Omental fat pad (tissue), 4 donors: ENCODE data around the gene ANKH. TPM values are rescaled to one million over a fixed set of nuclear protein-coding genes. Genes with fewer than 3 reads are reported as not detected.

Source experiments
- ATAC-seq: fragments of 150-250 bp; one replicate; pipeline ENCODE4 v1.9.1; 2016; ENCODE audit warnings: mild to moderate bottlenecking, moderate library complexity; ENCODE audit not compliant: low FRiP score
- DNase-seq: peaks from one replicate; pipeline ENCODE4 v3.0.0-alpha.2; 2019; ENCODE audit warnings: low spot score
- total RNA-seq, 4 donors: library from RNA; depleted of rRNA; stranded (reverse); fragments of >200 nt; gene quantifications; one replicate each; pipeline ENCODE4 v1.1.0, GENCODE V29; 2016
- TF ChIP-seq, protein P1 (sequence below), 3 donors: fragments of 450-650 bp; IDR thresholded peaks; one replicate each; pipeline ENCODE4 v1.5.1; 2016 to 2017; ENCODE audit warnings: antibody characterized with exemption in 3 of 3, mild to moderate bottlenecking in 3 of 3, moderate library complexity in 2 of 3

ANKH gene
- total RNA-seq, 4 donors from 2014 or later, result 37.4 to 74.3 (median 39.2) TPM

GRCh38 chr5:14868771-14869170 lies 2.8 kb downstream of the ANKH start:
- DNase-seq, result no peak
- TF ChIP-seq, protein P1, sequence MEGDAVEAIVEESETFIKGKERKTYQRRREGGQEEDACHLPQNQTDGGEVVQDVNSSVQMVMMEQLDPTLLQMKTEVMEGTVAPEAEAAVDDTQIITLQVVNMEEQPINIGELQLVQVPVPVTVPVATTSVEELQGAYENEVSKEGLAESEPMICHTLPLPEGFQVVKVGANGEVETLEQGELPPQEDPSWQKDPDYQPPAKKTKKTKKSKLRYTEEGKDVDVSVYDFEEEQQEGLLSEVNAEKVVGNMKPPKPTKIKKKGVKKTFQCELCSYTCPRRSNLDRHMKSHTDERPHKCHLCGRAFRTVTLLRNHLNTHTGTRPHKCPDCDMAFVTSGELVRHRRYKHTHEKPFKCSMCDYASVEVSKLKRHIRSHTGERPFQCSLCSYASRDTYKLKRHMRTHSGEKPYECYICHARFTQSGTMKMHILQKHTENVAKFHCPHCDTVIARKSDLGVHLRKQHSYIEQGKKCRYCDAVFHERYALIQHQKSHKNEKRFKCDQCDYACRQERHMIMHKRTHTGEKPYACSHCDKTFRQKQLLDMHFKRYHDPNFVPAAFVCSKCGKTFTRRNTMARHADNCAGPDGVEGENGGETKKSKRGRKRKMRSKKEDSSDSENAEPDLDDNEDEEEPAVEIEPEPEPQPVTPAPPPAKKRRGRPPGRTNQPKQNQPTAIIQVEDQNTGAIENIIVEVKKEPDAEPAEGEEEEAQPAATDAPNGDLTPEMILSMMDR (IDR thresholded peaks at IDR 0.05), result no peak
- ATAC-seq, result no peak

GRCh38 chr5:14864181-14864812 lies 7.3 kb downstream of the ANKH start:
- TF ChIP-seq, protein P1 (IDR thresholded peaks at IDR 0.05), result no peak
- ATAC-seq (no peak), DNase-seq (no peak)

DNA sequence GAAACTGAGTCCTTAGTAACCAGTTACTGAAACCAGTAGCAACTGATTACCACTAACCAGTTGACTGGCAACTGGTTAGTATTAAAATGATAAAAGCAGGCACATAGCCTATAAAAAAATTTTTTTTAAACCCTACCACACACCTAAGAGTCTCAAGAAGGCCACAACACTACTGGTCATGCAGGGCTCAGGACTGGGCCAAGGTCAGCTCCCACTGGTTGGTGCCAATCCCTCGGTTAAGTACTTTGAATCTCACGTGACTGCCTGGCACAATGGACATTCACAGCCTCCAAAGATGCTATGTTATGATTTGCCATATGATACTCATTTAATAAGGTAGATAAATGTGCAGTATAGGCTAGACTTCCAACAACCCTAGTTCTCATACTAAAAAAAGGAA lies 8.5 kb downstream of the ANKH start:
- TF ChIP-seq, protein P1 (IDR thresholded peaks at IDR 0.05), result no peak
- DNase-seq, result no peak
- no peak for ATAC-seq

GRCh38 chr5:14861123-14861765 lies 10.3 kb downstream of the ANKH start:
- DNase-seq (no peak), ATAC-seq (no peak)
- TF ChIP-seq, protein P1 (IDR thresholded peaks at IDR 0.05), result no peak

- TF ChIP-seq, protein P1 (IDR thresholded peaks at IDR 0.05), result no peak
- no peak for ATAC-seq
- no peak for DNase-seq
Measured at GRCh38 chr5:14859980-14860379, 11.6 kb downstream of the ANKH start.

DNA sequence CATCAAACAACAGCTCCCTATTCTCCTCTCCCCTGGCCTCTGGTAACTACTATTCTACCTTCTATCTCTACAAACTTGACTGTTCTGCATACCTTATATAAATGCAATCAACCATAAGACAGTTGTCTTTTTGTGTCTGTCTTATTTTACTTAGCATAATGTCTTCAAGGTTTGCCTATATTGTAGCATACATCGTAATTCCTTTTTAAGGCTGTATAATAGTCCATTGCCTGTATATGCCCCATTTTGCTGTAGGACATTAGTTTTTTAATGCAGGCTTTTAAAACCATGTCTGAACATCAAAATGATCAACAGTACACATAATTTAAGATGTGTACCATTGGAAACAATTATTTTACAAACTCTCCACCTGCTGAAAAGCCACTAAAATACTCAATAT lies 12.4 kb downstream of the ANKH start:
- no peak for DNase-seq
- ATAC-seq, result no peak
- TF ChIP-seq, protein P1 (IDR thresholded peaks at IDR 0.05), result no peak

DNA sequence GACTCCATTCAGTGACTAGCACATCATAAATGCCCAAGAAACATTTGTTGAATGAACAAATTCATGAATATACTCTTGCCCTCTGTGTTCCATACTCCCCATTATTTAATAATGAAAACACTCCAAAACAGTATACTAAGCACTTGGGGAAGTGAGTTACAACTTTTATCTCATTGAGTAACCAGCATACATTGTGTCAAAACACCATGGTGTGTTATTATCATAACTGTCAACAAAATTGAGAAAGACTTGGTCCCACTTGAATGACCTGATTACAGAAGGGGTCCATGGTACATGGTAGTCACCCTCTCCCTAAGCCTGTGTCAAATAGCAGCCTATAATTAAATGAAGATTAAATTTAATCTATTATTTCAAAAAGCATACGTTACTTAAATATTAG lies 16.2 kb downstream of the ANKH start:
- DNase-seq, result no peak
- ATAC-seq, result no peak
- TF ChIP-seq, protein P1 (IDR thresholded peaks at IDR 0.05), result no peak
